ENCODE results near the gene MASP1.
"Not testable (repeated sequence)": the region's sequence is repeated elsewhere in the genome, so short reads cannot be mapped to it uniquely, and the experiment has no call there.

Gene MASP1

GRCh38 chr3:187267306-187267705 is 24.2 kb downstream of the MASP1 start:
- no peak for DNase-seq (ENCODE audit: low read depth in 3 of 3, low spot score in 1 of 3)

DNA sequence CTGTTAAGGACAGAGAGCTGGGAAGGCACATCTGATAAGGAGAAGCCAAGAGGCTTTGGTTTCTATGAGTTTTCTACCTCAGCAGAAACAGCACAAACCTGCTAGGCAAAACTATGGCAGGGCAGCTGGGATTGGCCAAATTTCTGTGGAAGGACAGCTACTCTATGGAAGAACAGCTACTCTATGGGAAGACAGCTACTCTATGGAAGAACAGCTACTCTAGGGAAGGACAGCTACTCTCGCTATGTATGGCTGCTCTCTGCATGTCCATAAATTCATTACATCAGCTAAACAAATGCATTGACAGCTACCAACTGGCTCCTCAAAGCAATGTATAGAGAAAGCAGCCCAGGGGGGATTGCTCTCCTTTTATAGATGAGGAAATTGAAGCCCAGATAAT is 24.8 kb downstream of the MASP1 start:
- no peak for DNase-seq (ENCODE audit: low read depth in 3 of 3, low spot score in 1 of 3)

DNA sequence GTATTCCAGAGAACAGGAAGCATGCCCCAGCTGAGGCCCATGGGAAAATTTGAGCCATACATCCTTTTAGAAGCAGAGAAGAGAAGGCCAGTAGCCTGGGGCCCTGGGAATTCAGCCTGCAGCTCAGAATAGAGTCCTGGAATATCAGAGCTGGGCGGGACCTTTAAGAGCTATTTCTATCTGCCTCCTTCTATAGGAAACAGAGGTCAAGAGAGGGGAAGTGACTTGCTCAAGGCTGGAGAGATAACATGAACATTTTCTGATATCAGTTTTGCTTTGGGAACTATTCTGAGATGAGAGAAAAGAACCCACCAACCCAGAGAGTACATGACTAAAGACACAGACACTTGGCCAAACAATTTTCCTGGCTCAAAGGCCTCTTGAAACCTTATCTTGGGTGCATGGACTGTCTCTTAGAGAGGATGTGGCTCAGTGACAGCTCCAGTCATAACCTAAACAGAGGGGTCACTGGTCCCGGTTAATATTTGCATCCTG is 26.0 kb downstream of the MASP1 start:
- DNase-seq (ENCODE audit: low read depth in 3 of 3, low spot score in 1 of 3), result no peak

DNA sequence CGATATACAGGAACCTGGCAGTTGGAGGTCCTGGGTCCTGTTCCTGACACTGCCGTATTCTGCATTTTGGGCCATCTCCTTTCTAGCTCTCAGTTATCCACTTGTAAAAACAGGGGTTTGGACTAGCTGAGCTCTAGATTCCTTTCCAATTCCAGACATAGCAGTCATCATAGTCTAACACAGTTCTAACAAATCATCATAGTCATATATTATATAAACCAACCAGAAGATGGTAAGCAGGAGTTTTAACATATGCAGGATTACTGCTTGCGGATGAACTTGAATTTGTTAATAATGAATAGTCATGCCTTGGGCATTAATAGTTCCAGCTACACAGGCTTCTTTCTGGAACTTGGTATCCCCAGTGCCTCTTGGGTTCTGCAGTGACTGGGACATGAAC is 26.6 kb downstream of the MASP1 start:
- no peak for DNase-seq (ENCODE audit: low read depth in 3 of 3, low spot score in 1 of 3)

- DNase-seq (ENCODE audit: low read depth in 3 of 3, low spot score in 1 of 3), result no peak
Observed at GRCh38 chr3:187264021-187264420, 27.5 kb downstream of the MASP1 start.

DNA sequence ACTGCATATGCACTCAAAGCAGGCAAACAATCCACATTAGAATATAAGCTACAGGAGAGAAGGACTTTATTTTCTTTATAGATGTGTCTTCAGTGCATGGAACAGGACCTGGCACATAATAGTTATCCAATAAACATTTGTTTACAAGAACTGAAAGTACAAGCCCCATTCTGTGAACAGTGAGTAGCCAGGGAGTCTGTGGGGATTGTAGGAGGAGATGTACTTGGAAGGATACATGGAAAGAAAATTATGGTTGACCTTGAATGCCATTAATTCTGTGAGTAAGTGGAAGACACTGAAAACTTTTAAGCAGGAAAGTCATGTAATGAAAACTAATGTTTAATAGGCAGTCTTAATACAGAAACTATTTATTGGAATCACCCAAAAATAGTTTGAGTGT is 28.3 kb downstream of the MASP1 start:
- DNase-seq (ENCODE audit: low read depth in 3 of 3, low spot score in 1 of 3), result no peak

DNA sequence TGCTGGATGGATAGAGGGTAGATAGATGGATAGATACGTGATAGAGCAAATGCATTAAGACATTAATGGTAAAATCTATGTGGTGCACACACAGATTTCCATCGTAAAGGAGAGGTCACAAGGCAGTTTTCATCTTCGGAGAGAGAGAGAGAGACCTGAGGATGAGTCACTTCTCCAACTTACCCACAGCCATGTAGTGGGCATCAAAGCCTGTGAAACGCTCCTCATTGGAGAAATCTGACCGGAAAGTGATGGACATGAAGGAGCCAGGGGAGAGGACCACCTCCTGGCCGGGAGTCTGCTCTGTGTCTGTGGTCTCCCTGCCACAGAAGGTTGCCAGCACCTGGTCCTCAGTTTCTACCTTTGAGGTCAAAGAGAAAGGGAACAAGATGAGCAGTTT is 29.2 kb downstream of the MASP1 start:
- no peak for DNase-seq (ENCODE audit: low read depth in 3 of 3, low spot score in 1 of 3)

DNA sequence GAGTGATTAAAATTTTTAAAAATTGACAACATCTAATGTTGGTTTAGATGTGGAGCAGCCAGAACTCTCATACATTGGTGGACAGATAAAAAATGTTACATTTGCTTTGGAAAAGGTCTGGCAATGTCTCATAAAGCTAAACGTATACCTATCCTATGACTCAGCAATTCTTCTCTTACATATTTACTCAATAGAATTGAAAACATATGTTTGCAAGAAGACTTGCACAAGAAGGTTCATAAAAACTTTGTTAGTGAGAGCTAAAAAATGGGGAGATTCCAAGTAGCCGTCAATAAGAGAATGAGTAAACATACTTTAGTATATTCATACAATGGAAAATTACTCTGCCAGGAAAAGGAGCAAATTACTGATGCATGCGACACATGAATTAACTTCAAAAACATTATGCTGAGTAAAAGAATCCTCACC is 30.0 kb downstream of the MASP1 start:
- no peak for DNase-seq (ENCODE audit: low read depth in 3 of 3, low spot score in 1 of 3)

DNA sequence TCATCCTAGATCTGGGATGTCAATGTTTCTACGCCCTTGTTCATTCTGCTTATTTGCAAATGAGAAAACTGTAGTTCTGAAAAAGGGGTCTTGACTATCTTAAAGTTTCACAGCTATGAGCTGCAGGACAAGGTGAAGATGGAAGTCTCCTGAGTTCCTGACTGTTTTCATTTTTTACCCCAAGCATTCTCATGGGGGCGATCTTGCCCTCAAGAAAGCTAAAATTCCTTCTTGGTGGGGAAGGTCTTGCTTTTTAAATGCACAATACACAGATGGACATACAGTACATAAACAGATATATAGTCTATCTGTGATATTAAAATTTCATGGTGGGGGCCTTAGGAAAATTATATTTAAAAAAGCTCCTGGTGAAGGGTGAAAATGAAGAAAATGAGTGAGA is 32.4 kb downstream of the MASP1 start:
- DNase-seq (ENCODE audit: low read depth in 3 of 3, low spot score in 1 of 3), result no peak

- DNase-seq (ENCODE audit: low read depth in 3 of 3, low spot score in 1 of 3), result no peak
Observed at GRCh38 chr3:187257992-187258692, 33.4 kb downstream of the MASP1 start.

GRCh38 chr3:187257471-187257870 is 34.1 kb downstream of the MASP1 start:
- no peak for DNase-seq (ENCODE audit: low read depth in 3 of 3, low spot score in 1 of 3)

- DNase-seq (ENCODE audit: low read depth in 3 of 3, low spot score in 1 of 3), result no peak
Observed at GRCh38 chr3:187256051-187256616, 35.4 kb downstream of the MASP1 start.

DNA sequence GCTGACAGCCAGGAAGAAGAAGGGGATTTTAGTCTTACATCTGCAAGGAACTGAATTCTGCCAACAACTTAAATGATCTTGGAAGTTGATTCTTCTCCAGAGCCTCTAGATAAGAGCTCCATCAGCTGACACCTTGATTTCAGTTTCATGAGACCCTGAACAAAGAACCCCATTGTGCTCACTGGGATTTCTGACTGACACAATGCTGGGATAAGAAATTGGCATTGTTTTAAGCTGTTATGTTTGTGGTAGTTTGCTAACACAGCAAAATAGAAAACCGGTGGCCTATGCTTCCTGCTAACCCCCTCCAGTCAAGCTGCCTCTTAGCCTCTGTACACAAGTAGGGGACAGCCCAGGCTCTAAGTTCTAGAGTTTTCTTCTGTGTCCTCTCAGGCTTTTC is 36.2 kb downstream of the MASP1 start:
- DNase-seq (ENCODE audit: low read depth in 3 of 3, low spot score in 1 of 3), result no peak

DNA sequence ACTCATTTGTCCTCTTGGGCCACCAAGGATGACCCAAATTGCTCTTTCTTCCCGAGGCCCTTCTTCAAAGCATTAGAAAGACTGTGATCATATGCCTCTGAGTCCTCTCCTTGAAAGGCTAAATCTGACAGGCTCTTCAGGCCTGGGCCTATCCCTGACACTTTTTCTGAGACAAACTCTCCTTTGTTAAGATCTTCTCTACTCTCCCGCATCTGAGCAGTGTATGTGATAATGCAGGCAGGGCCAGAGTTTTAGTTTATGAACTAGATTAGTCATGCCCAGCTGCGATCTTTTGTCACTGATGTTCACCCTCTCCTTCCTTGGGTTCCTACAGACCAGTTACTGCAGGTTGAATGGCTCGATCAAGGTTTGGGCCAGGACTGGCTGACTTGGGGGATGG is 39.2 kb downstream of the MASP1 start:
- no peak for DNase-seq (ENCODE audit: low read depth in 3 of 3, low spot score in 1 of 3)

GRCh38 chr3:187251599-187251998 is 39.9 kb downstream of the MASP1 start:
- no peak for DNase-seq (ENCODE audit: low read depth in 3 of 3, low spot score in 1 of 3)

DNA sequence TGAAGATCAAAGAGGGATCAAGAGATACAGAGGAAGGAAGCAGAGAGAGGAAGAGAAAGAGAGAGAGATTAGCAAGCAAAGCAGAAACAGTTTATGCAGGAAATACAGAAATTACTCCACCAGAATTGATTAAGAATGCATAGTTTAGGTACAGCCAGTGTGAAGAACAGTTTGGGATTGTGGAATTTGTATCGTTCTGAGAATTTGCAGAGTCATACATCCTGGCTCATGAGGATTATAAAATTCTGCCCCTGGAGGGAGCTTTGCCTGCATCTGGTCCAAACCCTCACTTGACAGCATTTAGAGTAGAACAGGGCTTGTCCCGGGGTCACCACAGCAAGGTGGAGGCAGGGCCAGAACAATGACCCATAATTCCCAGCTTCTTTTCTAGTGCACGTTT is 44.1 kb downstream of the MASP1 start:
- no peak for DNase-seq (ENCODE audit: low read depth in 3 of 3, low spot score in 1 of 3)

GRCh38 chr3:187243933-187244524 is 47.5 kb downstream of the MASP1 start:
- no peak for DNase-seq (ENCODE audit: low read depth in 3 of 3, low spot score in 1 of 3)

DNA sequence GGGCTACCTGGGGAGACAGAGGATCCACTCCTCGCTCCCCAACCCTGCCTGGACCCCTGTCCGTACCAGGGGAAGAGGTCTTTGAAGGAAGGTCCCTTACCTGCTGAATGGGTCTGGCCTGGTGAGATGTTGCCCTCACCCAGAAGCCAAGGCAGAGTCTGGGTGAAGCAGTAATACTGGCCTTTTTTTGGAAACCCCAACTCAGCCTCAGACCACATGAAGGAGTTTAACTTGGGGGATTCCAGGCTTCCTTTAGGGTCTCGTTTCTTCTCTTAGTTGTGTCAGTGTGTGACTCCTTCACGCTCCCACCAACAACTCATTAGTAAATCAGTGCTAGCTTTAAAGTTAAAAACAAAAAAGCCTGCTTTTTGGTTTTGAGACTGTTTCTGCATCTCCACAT is 48.6 kb downstream of the MASP1 start:
- DNase-seq (ENCODE audit: low read depth in 3 of 3, low spot score in 1 of 3), result no peak

GRCh38 chr3:187242435-187242834 is 49.1 kb downstream of the MASP1 start:
- no peak for DNase-seq (ENCODE audit: low read depth in 3 of 3, low spot score in 1 of 3)

- not testable (repeated sequence) for DNase-seq (ENCODE audit: low read depth in 3 of 3, low spot score in 1 of 3)
Observed at GRCh38 chr3:187238835-187239234, 52.7 kb downstream of the MASP1 start.

DNA sequence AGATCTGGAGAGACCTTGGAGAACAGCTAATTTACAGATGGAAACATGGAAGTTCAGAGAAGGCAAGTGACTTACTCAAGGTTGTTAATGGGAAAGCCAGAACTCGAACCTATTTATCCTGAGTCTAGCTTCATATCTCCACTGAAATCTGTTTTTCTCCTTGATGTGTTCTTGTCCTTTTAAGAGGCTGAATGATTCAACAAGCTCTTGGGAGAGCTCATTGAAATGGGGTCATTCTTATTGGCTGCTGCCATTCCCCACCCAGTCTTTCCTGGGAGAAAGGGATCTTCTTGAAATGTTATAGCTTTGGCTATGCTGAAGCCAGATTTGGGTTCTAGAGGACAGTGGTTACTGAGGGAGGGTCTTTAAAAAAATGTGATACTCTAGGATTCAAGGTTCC is 53.3 kb downstream of the MASP1 start:
- DNase-seq (ENCODE audit: low read depth in 3 of 3, low spot score in 1 of 3), result no peak

GRCh38 chr3:187237741-187238140 is 53.8 kb downstream of the MASP1 start:
- DNase-seq (ENCODE audit: low read depth in 3 of 3, low spot score in 1 of 3), result no peak

DNA sequence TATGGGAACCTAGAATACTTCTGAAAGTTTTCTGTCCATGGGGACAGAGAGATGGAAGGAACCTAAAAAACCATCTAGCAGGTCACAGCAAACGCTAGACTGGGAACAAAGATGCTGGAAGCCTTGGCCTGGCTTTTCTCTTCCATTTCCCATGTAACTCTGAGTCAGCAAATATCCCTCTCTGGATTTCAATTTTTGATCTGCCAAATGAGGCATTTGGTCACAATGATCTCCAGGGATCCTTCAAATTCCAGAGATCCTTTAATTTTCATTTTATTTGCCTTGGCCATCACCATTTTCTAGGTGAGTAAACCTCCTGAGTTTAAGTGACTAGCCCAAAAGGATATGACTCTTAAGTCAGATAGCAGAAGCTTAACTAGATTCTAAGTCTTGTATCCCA is 54.6 kb downstream of the MASP1 start:
- no peak for DNase-seq (ENCODE audit: low read depth in 3 of 3, low spot score in 1 of 3)

Measured in stimulated activated CD4-positive, alpha-beta T cell treated with anti-CD3 and anti-CD28 coated beads, TNF-alpha, amount 100 ng/mL, for 1 hour (primary cell).